ENCODE measurements around the gene FAU. TPM values are rescaled to one million over a fixed set of nuclear protein-coding genes. Genes with fewer than 3 reads are reported as not detected.
A peak's percentile ranks its signal among the peaks of the same experiment; 100 is the strongest.

FAU gene
- total and polyA plus RNA-seq, 9 of the 15 experiments (the other 6 are each of a cell fraction or from before 2014, with no cell fraction given): 433 to 1,827 (median 942) TPM

DNA sequence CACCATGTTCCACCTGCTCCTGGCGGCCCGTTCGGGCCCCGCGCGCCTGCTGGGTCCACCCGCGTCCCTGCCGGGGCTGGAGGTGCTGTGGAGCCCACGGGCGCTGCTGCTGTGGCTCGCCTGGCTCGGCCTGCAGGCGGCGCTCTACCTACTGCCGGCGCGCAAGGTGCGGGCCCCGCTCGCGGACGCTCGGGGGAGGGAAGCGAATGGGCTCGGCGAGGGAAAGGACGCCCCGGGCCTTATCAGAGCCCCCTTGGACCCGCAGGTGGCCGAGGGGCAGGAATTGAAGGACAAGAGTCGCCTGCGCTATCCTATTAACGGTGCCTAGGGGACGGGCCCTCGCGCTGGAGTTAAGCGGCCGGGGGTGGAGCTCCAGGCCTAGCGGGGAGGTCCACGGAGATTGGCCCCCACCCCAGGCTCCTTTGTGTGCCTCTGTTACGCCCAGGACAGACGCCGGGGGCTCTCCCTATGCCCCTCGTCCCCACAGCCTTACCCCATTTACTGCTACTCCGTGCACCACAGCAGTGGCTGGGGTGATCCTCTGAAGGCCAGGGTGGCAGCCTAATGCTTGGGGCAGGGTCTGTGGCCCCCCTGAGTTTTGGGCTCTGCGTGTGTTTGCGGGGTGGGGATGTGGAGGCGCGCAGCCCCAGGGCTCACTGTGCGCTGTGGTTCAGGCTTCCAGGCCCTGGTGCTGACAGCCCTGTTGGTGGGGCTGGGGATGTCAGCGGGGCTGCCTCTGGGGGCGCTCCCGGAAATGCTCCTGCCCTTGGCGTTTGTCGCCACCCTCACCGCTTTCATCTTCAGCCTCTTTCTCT lies 9.2 kb downstream of the FAU start (continued):
- TF ChIP-seq HEY1 (CRISPR knock-in tag; IDR thresholded peaks at IDR 0.05; ENCODE audit: borderline replicate concordance): no peak
- no peak for TF ChIP-seq CHCHD3 (CRISPR knock-in tag; IDR thresholded peaks at IDR 0.05)
- TF ChIP-seq, protein P1, sequence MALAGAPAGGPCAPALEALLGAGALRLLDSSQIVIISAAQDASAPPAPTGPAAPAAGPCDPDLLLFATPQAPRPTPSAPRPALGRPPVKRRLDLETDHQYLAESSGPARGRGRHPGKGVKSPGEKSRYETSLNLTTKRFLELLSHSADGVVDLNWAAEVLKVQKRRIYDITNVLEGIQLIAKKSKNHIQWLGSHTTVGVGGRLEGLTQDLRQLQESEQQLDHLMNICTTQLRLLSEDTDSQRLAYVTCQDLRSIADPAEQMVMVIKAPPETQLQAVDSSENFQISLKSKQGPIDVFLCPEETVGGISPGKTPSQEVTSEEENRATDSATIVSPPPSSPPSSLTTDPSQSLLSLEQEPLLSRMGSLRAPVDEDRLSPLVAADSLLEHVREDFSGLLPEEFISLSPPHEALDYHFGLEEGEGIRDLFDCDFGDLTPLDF (CRISPR knock-in tag; IDR thresholded peaks at IDR 0.05): peak; percentile 67
- no peak for TF ChIP-seq PTTG1 (tag; IDR thresholded peaks at IDR 0.05; ENCODE audit: low read depth)
- TF ChIP-seq SMARCE1 (IDR thresholded peaks at IDR 0.05): peak; percentile 15; the same call in 1 of the 2 replicates
- TF ChIP-seq, protein P2, sequence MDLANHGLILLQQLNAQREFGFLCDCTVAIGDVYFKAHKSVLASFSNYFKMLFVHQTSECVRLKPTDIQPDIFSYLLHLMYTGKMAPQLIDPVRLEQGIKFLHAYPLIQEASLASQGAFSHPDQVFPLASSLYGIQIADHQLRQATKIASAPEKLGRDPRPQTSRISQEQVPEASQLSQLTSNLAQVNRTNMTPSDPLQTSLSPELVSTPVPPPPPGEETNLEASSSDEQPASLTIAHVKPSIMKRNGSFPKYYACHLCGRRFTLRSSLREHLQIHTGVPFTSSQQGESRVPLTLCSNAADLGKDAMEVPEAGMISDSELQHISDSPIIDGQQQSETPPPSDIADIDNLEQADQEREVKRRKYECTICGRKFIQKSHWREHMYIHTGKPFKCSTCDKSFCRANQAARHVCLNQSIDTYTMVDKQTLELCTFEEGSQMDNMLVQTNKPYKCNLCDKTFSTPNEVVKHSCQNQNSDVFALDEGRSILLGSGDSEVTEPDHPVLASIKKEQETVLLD (IDR thresholded peaks at IDR 0.05): 0 out of 2 replicates have a peak, but pooled peaks have one; percentile 25
- no peak for TF ChIP-seq TAF9B (IDR thresholded peaks at IDR 0.05; ENCODE audit: partially characterized antibody)
- TF ChIP-seq OTX1 (CRISPR knock-in tag; IDR thresholded peaks at IDR 0.05): no peak
- TF ChIP-seq, protein P3, sequence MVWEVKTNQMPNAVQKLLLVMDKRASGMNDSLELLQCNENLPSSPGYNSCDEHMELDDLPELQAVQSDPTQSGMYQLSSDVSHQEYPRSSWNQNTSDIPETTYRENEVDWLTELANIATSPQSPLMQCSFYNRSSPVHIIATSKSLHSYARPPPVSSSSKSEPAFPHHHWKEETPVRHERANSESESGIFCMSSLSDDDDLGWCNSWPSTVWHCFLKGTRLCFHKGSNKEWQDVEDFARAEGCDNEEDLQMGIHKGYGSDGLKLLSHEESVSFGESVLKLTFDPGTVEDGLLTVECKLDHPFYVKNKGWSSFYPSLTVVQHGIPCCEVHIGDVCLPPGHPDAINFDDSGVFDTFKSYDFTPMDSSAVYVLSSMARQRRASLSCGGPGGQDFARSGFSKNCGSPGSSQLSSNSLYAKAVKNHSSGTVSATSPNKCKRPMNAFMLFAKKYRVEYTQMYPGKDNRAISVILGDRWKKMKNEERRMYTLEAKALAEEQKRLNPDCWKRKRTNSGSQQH (CRISPR knock-in tag; IDR thresholded peaks at IDR 0.05): 0 out of 2 replicates have a peak, but pooled peaks have one; percentile 6
- no peak for TF ChIP-seq DIDO1 (tag; IDR thresholded peaks at IDR 0.05; ENCODE audit: low read depth)
- TF ChIP-seq CREB1 (IDR thresholded peaks at IDR 0.05): peak; percentile 15; the same call in 1 of the 2 replicates
- peak; percentile 79 for TF ChIP-seq CREB1 (CRISPR knock-in tag; IDR thresholded peaks at IDR 0.05)
- TF ChIP-seq, protein P4, sequence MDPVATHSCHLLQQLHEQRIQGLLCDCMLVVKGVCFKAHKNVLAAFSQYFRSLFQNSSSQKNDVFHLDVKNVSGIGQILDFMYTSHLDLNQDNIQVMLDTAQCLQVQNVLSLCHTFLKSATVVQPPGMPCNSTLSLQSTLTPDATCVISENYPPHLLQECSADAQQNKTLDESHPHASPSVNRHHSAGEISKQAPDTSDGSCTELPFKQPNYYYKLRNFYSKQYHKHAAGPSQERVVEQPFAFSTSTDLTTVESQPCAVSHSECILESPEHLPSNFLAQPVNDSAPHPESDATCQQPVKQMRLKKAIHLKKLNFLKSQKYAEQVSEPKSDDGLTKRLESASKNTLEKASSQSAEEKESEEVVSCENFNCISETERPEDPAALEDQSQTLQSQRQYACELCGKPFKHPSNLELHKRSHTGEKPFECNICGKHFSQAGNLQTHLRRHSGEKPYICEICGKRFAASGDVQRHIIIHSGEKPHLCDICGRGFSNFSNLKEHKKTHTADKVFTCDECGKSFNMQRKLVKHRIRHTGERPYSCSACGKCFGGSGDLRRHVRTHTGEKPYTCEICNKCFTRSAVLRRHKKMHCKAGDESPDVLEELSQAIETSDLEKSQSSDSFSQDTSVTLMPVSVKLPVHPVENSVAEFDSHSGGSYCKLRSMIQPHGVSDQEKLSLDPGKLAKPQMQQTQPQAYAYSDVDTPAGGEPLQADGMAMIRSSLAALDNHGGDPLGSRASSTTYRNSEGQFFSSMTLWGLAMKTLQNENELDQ (CRISPR knock-in tag; IDR thresholded peaks at IDR 0.05; ENCODE audit: borderline replicate concordance): 0 out of 2 replicates have a peak, but pooled peaks have one; percentile 41
- TF ChIP-seq, protein P5, sequence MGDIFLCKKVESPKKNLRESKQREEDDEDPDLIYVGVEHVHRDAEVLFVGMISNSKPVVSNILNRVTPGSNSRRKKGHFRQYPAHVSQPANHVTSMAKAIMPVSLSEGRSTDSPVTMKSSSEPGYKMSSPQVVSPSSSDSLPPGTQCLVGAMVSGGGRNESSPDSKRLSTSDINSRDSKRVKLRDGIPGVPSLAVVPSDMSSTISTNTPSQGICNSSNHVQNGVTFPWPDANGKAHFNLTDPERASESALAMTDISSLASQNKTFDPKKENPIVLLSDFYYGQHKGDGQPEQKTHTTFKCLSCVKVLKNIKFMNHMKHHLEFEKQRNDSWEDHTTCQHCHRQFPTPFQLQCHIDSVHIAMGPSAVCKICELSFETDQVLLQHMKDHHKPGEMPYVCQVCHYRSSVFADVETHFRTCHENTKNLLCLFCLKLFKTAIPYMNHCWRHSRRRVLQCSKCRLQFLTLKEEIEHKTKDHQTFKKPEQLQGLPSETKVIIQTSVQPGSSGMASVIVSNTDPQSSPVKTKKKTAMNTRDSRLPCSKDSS (IDR thresholded peaks at IDR 0.05; ENCODE audit: low read depth, partially characterized antibody): no peak
- TF ChIP-seq, protein P6, sequence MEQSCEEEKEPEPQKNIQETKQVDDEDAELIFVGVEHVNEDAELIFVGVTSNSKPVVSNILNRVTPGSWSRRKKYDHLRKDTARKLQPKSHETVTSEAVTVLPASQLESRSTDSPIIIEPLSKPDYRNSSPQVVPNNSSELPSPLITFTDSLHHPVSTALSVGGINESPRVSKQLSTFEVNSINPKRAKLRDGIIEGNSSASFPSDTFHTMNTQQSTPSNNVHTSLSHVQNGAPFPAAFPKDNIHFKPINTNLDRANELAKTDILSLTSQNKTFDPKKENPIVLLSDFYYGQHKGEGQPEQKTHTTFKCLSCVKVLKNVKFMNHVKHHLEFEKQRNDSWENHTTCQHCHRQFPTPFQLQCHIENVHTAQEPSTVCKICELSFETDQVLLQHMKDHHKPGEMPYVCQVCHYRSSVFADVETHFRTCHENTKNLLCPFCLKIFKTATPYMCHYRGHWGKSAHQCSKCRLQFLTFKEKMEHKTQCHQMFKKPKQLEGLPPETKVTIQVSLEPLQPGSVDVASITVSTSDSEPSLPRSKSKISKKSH (CRISPR knock-in tag; IDR thresholded peaks at IDR 0.05): no peak
